Keratinocyte (primary cell): ENCODE measurements around the gene BBS1. TPM values are rescaled to one million over a fixed set of nuclear protein-coding genes. Genes with fewer than 3 reads are reported as not detected.

Source experiments
- DNase-seq: peaks from one replicate; pipeline ENCODE4 v3.0.0-alpha.2; 2011; ENCODE audit warnings: low read depth, missing footprints, low spot score
- FAIRE-seq: peaks from 2 replicates; lab custom pipeline; 2011; peaks lifted over from hg19 to GRCh38; lab: Jason Lieb, UNC
- H2AFZ ChIP-seq: 2 replicates; pipeline ENCODE4 v1.6.0; 2012; ENCODE audit warnings: low read length, control low read depth, inconsistent platforms; ENCODE audit not compliant: control insufficient read depth
- H3K27ac ChIP-seq: 2 replicates; pipeline ENCODE4 v1.5.1; 2011; ENCODE audit warnings: low read length; ENCODE audit not compliant: control insufficient read depth, insufficient read depth
- H3K27me3 ChIP-seq: 3 replicates; pipeline ENCODE4 v1.6.0; 2011; ENCODE audit warnings: low read length; ENCODE audit not compliant: control insufficient read depth, insufficient read depth; ENCODE audit errors: extremely low read depth
- H3K36me3 ChIP-seq, 2 experiments: 2 replicates in 1 of 2; 3 replicates in 1 of 2; pipeline ENCODE4 v1.5.1; 2011; ENCODE audit warnings: low read length in 2 of 2, mild to moderate bottlenecking in 1 of 2; ENCODE audit not compliant: control insufficient read depth in 2 of 2, insufficient read depth in 2 of 2; ENCODE audit errors: extremely low read depth in 1 of 2
- H3K4me1 ChIP-seq: 3 replicates; pipeline ENCODE4 v1.5.1; 2011; ENCODE audit warnings: low read length; ENCODE audit not compliant: control insufficient read depth, insufficient read depth; ENCODE audit errors: extremely low read depth
- H3K4me2 ChIP-seq: 3 replicates; pipeline ENCODE4 v1.6.0; 2011; ENCODE audit warnings: low read depth, low read length; ENCODE audit not compliant: control insufficient read depth, insufficient read depth; ENCODE audit errors: extremely low read depth
- H3K4me3 ChIP-seq, 3 experiments: fragments of 200-600 bp in 1 of 3; sonication (generic) in 1 of 3; 2 replicates in 2 of 3; 3 replicates in 1 of 3; pipeline ENCODE4 v1.5.1; 2011 to 2016; ENCODE audit warnings: low read length in 3 of 3, mild to moderate bottlenecking in 3 of 3, control low read depth in 2 of 3, inconsistent platforms in 1 of 3, low read depth in 1 of 3, mixed read lengths in 1 of 3, mixed run types in 1 of 3, moderate library complexity in 1 of 3; ENCODE audit not compliant: control insufficient read depth in 2 of 3, insufficient read depth in 2 of 3; ENCODE audit errors: extremely low read depth in 1 of 3
- H3K79me2 ChIP-seq: 2 replicates; pipeline ENCODE4 v1.6.0; 2012; ENCODE audit warnings: low read length; ENCODE audit not compliant: control insufficient read depth, insufficient read depth
- H3K9ac ChIP-seq: 3 replicates; pipeline ENCODE4 v1.6.0; 2011; ENCODE audit warnings: low read length; ENCODE audit not compliant: control insufficient read depth, insufficient read depth; ENCODE audit errors: extremely low read depth
- H3K9me1 ChIP-seq: 3 replicates; pipeline ENCODE4 v1.6.0; 2011; ENCODE audit warnings: low read length; ENCODE audit not compliant: control insufficient read depth, insufficient read depth; ENCODE audit errors: extremely low read depth
- H3K9me3 ChIP-seq: 2 replicates; pipeline ENCODE4 v1.5.1; 2012; ENCODE audit warnings: low read depth, low read length; ENCODE audit not compliant: control insufficient read depth
- H4K20me1 ChIP-seq: 3 replicates; pipeline ENCODE4 v1.6.0; 2011; ENCODE audit warnings: low read length; ENCODE audit not compliant: control insufficient read depth, insufficient read depth; ENCODE audit errors: extremely low read depth
- CTCF ChIP-seq, 3 experiments: IDR thresholded peaks in 1 of 3; conservative IDR thresholded peaks in 1 of 3; optimal IDR thresholded peaks in 1 of 3; 2 replicates in 2 of 3; 3 replicates in 1 of 3; pipeline versions ENCODE3 to v1.5.1; 2011; ENCODE audit warnings: low read length in 3 of 3, mild to moderate bottlenecking in 3 of 3, moderate library complexity in 2 of 3, control low read depth in 1 of 3, inconsistent platforms in 1 of 3; ENCODE audit not compliant: insufficient read depth in 2 of 3; ENCODE audit errors: extremely low read depth in 1 of 3
- EZH2 ChIP-seq: IDR thresholded peaks from one replicate; pipeline ENCODE4 v1.6.1; 2012; ENCODE audit warnings: inconsistent platforms, mild to moderate bottlenecking, low read length, moderate library complexity
- dilution Hi-C: fragments of 300-500 bp; cut with MboI; formaldehyde crosslinking; loops from one replicate; pipeline ENCODE4 v1.7.0; 2020; ENCODE audit warnings: low sequenced_read_pairs; ENCODE audit not compliant: extremely low pct_ligation_motif_present
- polyA plus RNA-seq, 5 experiments: library from polyadenylated mRNA; depleted of rRNA in 3 of 5; stranded (reverse) in 3 of 5; stranded (forward) in 1 of 5; unstranded in 1 of 5; fragments of >200 nt; gene quantifications; 1 replicate in 1 of 5; 2 replicates in 3 of 5; 3 replicates in 1 of 5; pipeline versions ENCODE4 v1.2.1 to v1.2.3, GENCODE V29; 2011 to 2012; ENCODE audit warnings: missing spikeins in 2 of 5, low read depth in 1 of 5, low replicate concordance in 1 of 5

BBS1 gene
- polyA plus RNA-seq, 1 donor (not counting 4 experiments of a cell fraction or from before 2014, with no cell fraction given), result 11.7 TPM

DNA sequence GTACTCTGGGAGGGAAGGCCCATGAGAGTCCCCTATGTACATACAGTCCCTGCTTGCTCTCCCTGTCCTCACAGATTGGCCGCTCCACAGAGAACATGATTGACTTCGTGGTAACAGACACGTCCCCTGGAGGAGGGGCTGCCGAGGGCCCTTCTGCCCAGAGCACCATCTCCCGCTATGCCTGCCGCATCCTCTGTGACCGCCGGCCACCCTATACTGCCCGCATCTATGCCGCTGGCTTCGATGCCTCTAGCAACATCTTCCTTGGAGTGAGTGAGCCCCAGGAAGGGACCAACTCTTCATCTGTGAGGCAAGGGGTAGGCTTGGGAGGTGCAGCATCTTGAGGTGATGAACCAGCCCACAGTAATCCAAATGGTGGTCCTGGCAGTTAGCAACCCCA is 37.3 kb upstream of the BBS1 start:
- H3K4me1 ChIP-seq, result peaks cover 7% of the 10 kb centered on the region
- no peak overlapping the region for H3K27ac ChIP-seq
- TF ChIP-seq EZH2 (no peak), CTCF (optimal IDR thresholded peaks at IDR 0.05 in 1 of 3, IDR thresholded peaks at IDR 0.05 in 1 of 3, conservative IDR thresholded peaks at IDR 0.05 in 1 of 3; ENCODE audit: extremely low read depth in 1 of 3, insufficient read depth in 2 of 3, low read length in 3 of 3) (no peak)
- H3K4me2 ChIP-seq, result no peak overlapping the region
- H3K9me3 ChIP-seq, result no peaks in the 10 kb centered on the region
- no peaks in the 10 kb centered on the region for H3K27me3 ChIP-seq
- H3K36me3 ChIP-seq, result peaks cover 7 to 13% of the 10 kb centered on the region in 2 experiments
- FAIRE-seq (no peak), DNase-seq (no peak)
- no peak overlapping the region for H2AFZ ChIP-seq
- H3K79me2 ChIP-seq, result no peaks in the 10 kb centered on the region
- no peaks in the 10 kb centered on the region for H4K20me1 ChIP-seq
- H3K9ac ChIP-seq, result no peak overlapping the region
- dilution Hi-C loops, result no loop called here
- no peaks in the 10 kb centered on the region for H3K9me1 ChIP-seq
- no peak overlapping the region for H3K4me3 ChIP-seq

DNA sequence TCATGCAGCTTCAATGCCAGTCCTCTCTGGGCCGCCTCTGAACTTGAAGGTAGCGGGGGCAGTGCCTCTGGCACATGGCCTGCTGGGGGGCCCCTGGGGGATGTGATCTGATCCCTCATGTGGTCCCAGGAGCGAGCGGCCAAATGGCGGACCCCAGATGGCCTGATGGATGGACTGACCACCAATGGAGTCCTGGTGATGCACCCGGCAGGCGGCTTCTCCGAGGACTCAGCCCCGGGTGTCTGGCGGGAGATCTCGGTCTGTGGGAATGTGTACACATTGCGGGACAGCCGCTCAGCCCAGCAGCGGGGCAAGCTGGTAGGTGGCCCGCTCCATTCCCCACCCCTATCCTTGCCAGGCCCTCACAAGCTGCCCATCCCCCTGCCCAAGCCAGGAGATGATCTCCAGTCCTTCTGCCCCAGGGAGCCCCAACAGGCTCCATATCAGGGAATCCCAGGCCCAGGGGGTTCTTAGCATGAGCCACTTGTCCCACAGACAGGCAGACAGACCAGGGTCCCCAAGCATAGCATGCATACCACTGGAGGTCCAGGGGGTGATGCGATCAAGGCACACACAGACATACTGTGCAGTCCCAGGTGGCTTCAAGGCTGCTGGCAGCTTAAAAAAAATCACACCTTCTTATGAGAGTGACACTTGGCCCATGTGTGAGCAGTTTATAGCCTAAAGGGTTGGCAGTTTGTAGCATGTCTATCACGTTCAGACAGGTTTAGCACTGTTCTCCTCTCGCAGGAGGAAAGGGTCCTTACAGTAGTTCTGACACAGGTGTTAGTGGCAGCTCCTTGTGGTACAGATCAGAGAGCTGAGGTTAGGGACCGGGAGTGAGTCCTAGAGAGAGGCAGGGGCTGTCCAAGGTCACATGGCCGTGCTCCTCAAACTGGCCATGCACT is 36.6 kb upstream of the BBS1 start:
- no peak overlapping the region for H3K9ac ChIP-seq
- dilution Hi-C loops, result no loop called here
- peaks cover 2% of the 10 kb centered on the region for H3K9me1 ChIP-seq
- H3K4me3 ChIP-seq, result no peak overlapping the region
- no peaks in the 10 kb centered on the region for H3K9me3 ChIP-seq
- peaks cover 10% of the 10 kb centered on the region for H3K4me1 ChIP-seq
- no peak overlapping the region for H3K27ac ChIP-seq
- H4K20me1 ChIP-seq, result peaks cover 5% of the 10 kb centered on the region
- H3K79me2 ChIP-seq, result no peaks in the 10 kb centered on the region
- H3K36me3 ChIP-seq, result peaks cover 7% of the 10 kb centered on the region in 2 experiments
- no peaks in the 10 kb centered on the region for H3K27me3 ChIP-seq
- no peak overlapping the region for H2AFZ ChIP-seq
- no peak overlapping the region for H3K4me2 ChIP-seq
- TF ChIP-seq CTCF (optimal IDR thresholded peaks at IDR 0.05 in 1 of 3, IDR thresholded peaks at IDR 0.05 in 1 of 3, conservative IDR thresholded peaks at IDR 0.05 in 1 of 3; ENCODE audit: extremely low read depth in 1 of 3, insufficient read depth in 2 of 3, low read length in 3 of 3), result no peak
- no peak for TF ChIP-seq EZH2
- DNase-seq (no peak), FAIRE-seq (no peak)
